ENCODE measurements around the gene STAB1. TPM values are rescaled to one million over a fixed set of nuclear protein-coding genes. Genes with fewer than 3 reads are reported as not detected.
A peak's percentile ranks its signal among the peaks of the same experiment; 100 is the strongest.

The STAB1 gene
- total and polyA plus RNA-seq, 2 of the 13 experiments (the other 11 are each of a cell fraction or from before 2014, with no cell fraction given) = 0.09 to 0.34 TPM

DNA sequence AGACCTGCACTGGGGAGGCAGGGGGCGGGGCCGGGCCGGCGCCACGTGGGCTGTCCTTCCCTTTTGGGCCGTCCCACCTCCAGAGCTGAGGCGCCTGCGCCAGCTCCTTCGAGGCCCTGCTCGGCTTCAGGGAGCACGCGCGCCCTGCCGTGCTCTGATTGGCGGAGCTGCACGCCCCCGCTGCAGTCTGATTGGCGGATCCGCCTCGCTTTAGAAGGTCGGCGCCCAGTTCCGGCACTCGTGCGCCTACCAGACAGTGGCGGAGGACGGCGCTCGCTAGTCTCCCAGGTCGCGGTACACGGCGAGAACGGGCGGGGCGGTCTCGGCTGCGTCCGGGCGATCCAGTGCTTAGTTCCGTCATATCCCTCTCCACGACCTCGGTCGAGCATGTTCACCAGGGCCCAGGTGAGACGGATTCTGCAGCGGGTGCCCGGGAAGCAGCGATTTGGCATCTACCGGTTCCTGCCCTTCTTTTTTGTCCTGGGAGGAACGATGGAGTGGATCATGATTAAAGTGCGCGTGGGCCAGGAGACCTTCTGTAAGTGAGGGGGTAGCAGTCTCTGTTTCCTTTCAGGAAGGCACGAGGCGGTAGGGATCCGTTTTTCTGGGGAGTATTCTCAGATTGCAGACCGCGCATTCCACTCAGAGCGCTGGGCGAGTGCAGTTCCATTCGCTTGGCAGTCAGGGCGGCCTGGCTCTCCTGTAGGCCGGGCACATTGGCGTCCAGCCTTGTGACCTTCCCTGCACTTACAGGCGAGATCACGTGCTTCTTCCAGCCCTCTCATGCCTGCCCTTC lies 41.4 kb downstream of the STAB1 start, which contains the start of gene UQCC5 (continued):
- TF ChIP-seq SAFB2 (CRISPR knock-in tag; IDR thresholded peaks at IDR 0.05; ENCODE audit: borderline replicate concordance, low read depth) (peak; percentile 72; the same call in 1 of the 2 replicates), ZNF207 (IDR thresholded peaks at IDR 0.05; ENCODE audit: borderline replicate concordance) (no peak), ZNF251 (CRISPR knock-in tag; IDR thresholded peaks at IDR 0.05) (no peak), ISL2 (CRISPR knock-in tag; IDR thresholded peaks at IDR 0.05) (peak; percentile 70), GTF2F1 (IDR thresholded peaks at IDR 0.05; ENCODE audit: low read length) (no peak), ZNF766 (CRISPR knock-in tag; IDR thresholded peaks at IDR 0.05; ENCODE audit: borderline replicate concordance) (0 out of 2 replicates have a peak, but pooled peaks have one; percentile 29), THYN1 (CRISPR knock-in tag; IDR thresholded peaks at IDR 0.05; ENCODE audit: borderline replicate concordance, low read depth) (0 out of 2 replicates have a peak, but pooled peaks have one; percentile 43), SP5 (CRISPR knock-in tag; IDR thresholded peaks at IDR 0.05; ENCODE audit: borderline replicate concordance, low read depth) (peak; percentile 31; the same call in 1 of the 2 replicates), ZNF451 (CRISPR knock-in tag; IDR thresholded peaks at IDR 0.05) (peak; percentile 77; the same call in 1 of the 2 replicates), PAWR (CRISPR knock-in tag; IDR thresholded peaks at IDR 0.05; ENCODE audit: borderline replicate concordance) (no peak), RFX1 (IDR thresholded peaks at IDR 0.05) (no peak), MAF1 (CRISPR knock-in tag; IDR thresholded peaks at IDR 0.05; ENCODE audit: borderline replicate concordance) (no peak), CBX5 (CRISPR knock-in tag; IDR thresholded peaks at IDR 0.05; ENCODE audit: borderline replicate concordance) (peak; percentile 46; the same call in 1 of the 2 replicates), ZNF616 (CRISPR knock-in tag; IDR thresholded peaks at IDR 0.05; ENCODE audit: low read depth) (peak; percentile 90)
- TF ChIP-seq, protein P1, sequence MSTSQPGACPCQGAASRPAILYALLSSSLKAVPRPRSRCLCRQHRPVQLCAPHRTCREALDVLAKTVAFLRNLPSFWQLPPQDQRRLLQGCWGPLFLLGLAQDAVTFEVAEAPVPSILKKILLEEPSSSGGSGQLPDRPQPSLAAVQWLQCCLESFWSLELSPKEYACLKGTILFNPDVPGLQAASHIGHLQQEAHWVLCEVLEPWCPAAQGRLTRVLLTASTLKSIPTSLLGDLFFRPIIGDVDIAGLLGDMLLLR (CRISPR knock-in tag; IDR thresholded peaks at IDR 0.05) = peak; percentile 90
- TF ChIP-seq, protein P2, sequence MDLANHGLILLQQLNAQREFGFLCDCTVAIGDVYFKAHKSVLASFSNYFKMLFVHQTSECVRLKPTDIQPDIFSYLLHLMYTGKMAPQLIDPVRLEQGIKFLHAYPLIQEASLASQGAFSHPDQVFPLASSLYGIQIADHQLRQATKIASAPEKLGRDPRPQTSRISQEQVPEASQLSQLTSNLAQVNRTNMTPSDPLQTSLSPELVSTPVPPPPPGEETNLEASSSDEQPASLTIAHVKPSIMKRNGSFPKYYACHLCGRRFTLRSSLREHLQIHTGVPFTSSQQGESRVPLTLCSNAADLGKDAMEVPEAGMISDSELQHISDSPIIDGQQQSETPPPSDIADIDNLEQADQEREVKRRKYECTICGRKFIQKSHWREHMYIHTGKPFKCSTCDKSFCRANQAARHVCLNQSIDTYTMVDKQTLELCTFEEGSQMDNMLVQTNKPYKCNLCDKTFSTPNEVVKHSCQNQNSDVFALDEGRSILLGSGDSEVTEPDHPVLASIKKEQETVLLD (CRISPR knock-in tag; IDR thresholded peaks at IDR 0.05; ENCODE audit: low read depth) = peak; percentile 44; the same call in 1 of the 2 replicates
- TF ChIP-seq, protein P3, sequence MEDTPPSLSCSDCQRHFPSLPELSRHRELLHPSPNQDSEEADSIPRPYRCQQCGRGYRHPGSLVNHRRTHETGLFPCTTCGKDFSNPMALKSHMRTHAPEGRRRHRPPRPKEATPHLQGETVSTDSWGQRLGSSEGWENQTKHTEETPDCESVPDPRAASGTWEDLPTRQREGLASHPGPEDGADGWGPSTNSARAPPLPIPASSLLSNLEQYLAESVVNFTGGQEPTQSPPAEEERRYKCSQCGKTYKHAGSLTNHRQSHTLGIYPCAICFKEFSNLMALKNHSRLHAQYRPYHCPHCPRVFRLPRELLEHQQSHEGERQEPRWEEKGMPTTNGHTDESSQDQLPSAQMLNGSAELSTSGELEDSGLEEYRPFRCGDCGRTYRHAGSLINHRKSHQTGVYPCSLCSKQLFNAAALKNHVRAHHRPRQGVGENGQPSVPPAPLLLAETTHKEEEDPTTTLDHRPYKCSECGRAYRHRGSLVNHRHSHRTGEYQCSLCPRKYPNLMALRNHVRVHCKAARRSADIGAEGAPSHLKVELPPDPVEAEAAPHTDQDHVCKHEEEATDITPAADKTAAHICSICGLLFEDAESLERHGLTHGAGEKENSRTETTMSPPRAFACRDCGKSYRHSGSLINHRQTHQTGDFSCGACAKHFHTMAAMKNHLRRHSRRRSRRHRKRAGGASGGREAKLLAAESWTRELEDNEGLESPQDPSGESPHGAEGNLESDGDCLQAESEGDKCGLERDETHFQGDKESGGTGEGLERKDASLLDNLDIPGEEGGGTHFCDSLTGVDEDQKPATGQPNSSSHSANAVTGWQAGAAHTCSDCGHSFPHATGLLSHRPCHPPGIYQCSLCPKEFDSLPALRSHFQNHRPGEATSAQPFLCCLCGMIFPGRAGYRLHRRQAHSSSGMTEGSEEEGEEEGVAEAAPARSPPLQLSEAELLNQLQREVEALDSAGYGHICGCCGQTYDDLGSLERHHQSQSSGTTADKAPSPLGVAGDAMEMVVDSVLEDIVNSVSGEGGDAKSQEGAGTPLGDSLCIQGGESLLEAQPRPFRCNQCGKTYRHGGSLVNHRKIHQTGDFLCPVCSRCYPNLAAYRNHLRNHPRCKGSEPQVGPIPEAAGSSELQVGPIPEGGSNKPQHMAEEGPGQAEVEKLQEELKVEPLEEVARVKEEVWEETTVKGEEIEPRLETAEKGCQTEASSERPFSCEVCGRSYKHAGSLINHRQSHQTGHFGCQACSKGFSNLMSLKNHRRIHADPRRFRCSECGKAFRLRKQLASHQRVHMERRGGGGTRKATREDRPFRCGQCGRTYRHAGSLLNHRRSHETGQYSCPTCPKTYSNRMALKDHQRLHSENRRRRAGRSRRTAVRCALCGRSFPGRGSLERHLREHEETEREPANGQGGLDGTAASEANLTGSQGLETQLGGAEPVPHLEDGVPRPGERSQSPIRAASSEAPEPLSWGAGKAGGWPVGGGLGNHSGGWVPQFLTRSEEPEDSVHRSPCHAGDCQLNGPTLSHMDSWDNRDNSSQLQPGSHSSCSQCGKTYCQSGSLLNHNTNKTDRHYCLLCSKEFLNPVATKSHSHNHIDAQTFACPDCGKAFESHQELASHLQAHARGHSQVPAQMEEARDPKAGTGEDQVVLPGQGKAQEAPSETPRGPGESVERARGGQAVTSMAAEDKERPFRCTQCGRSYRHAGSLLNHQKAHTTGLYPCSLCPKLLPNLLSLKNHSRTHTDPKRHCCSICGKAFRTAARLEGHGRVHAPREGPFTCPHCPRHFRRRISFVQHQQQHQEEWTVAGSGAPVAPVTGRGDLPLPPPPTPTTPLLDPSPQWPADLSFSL (CRISPR knock-in tag; IDR thresholded peaks at IDR 0.05) = peak; percentile 35; the same call in 1 of the 2 replicates
- TF ChIP-seq, protein P4, sequence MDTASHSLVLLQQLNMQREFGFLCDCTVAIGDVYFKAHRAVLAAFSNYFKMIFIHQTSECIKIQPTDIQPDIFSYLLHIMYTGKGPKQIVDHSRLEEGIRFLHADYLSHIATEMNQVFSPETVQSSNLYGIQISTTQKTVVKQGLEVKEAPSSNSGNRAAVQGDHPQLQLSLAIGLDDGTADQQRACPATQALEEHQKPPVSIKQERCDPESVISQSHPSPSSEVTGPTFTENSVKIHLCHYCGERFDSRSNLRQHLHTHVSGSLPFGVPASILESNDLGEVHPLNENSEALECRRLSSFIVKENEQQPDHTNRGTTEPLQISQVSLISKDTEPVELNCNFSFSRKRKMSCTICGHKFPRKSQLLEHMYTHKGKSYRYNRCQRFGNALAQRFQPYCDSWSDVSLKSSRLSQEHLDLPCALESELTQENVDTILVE (CRISPR knock-in tag; IDR thresholded peaks at IDR 0.05) = peak; percentile 62; the same call in 1 of the 2 replicates

All from HepG2 (cell line).